ENCODE results near the gene DCDC2.
"Not testable (repeated sequence)": the region's sequence is repeated elsewhere in the genome, so short reads cannot be mapped to it uniquely, and the experiment has no call there.

The DCDC2 gene

GRCh38 chr6:24357336-24358218, at the start of gene DCDC2:
DCDC2 (minus strand) TSS chr6:24358059; CDS start chr6:24357750, 309 bp downstream.
- TF ChIP-seq GATA1 (IDR thresholded peaks at IDR 0.05; ENCODE audit: low read depth, low read length), result no peak
- TF ChIP-seq POLR2A (IDR thresholded peaks at IDR 0.05; ENCODE audit: low read length), result no peak
- DNase-seq, result peak; percentile 9 to 37

GRCh38 chr6:24405262-24405661, 47.4 kb upstream of the DCDC2 start:
- DNase-seq, result no peak
- no peak for TF ChIP-seq GATA1 (IDR thresholded peaks at IDR 0.05; ENCODE audit: low read depth, low read length)
- no peak for TF ChIP-seq POLR2A (IDR thresholded peaks at IDR 0.05; ENCODE audit: low read length)

- TF ChIP-seq GATA1 (IDR thresholded peaks at IDR 0.05; ENCODE audit: low read depth, low read length) (no peak), POLR2A (IDR thresholded peaks at IDR 0.05; ENCODE audit: low read length) (no peak)
- DNase-seq, result no peak
These were observed 45.6 kb upstream of the DCDC2 start for GRCh38 chr6:24403501-24403824.

- TF ChIP-seq POLR2A (IDR thresholded peaks at IDR 0.05; ENCODE audit: low read length), result peak; percentile 74
- no peak for TF ChIP-seq GATA1 (IDR thresholded peaks at IDR 0.05; ENCODE audit: low read depth, low read length)
- peak; percentile 83 to 86 for DNase-seq
These were observed 45.0 kb upstream of the DCDC2 start, which contains the start of gene MRS2 for GRCh38 chr6:24402697-24403500. MRS2 (plus strand) TSS chr6:24402936; CDS start chr6:24403047, 111 bp downstream.

- DNase-seq, result no peak
- TF ChIP-seq POLR2A (IDR thresholded peaks at IDR 0.05; ENCODE audit: low read length) (no peak), GATA1 (IDR thresholded peaks at IDR 0.05; ENCODE audit: low read depth, low read length) (no peak)
These were observed 43.6 kb upstream of the DCDC2 start for GRCh38 chr6:24401458-24401857.

GRCh38 chr6:24400045-24401039, 42.5 kb upstream of the DCDC2 start:
- DNase-seq, result not testable (repeated sequence)

- TF ChIP-seq GATA1 (IDR thresholded peaks at IDR 0.05; ENCODE audit: low read depth, low read length), result no peak
- TF ChIP-seq POLR2A (IDR thresholded peaks at IDR 0.05; ENCODE audit: low read length), result no peak
- DNase-seq, result no peak
These were observed 39.8 kb upstream of the DCDC2 start for GRCh38 chr6:24397631-24398030.

GRCh38 chr6:24396824-24397223, 39.0 kb upstream of the DCDC2 start:
- TF ChIP-seq POLR2A (IDR thresholded peaks at IDR 0.05; ENCODE audit: low read length) (no peak), GATA1 (IDR thresholded peaks at IDR 0.05; ENCODE audit: low read depth, low read length) (no peak)
- no peak for DNase-seq

GRCh38 chr6:24394780-24395437, 37.0 kb upstream of the DCDC2 start:
- no peak for DNase-seq
- TF ChIP-seq POLR2A (IDR thresholded peaks at IDR 0.05; ENCODE audit: low read length) (no peak), GATA1 (IDR thresholded peaks at IDR 0.05; ENCODE audit: low read depth, low read length) (no peak)

GRCh38 chr6:24394061-24394779, 36.4 kb upstream of the DCDC2 start:
- TF ChIP-seq POLR2A (IDR thresholded peaks at IDR 0.05; ENCODE audit: low read length), result no peak
- no peak for TF ChIP-seq GATA1 (IDR thresholded peaks at IDR 0.05; ENCODE audit: low read depth, low read length)
- DNase-seq, result peak in 1 of 2 experiments; percentile 15

- no peak for DNase-seq
- no peak for TF ChIP-seq POLR2A (IDR thresholded peaks at IDR 0.05; ENCODE audit: low read length)
- TF ChIP-seq GATA1 (IDR thresholded peaks at IDR 0.05; ENCODE audit: low read depth, low read length), result no peak
These were observed 34.0 kb upstream of the DCDC2 start for GRCh38 chr6:24391756-24392405.

GRCh38 chr6:24391208-24391607, 33.3 kb upstream of the DCDC2 start:
- DNase-seq, result no peak
- no peak for TF ChIP-seq GATA1 (IDR thresholded peaks at IDR 0.05; ENCODE audit: low read depth, low read length)
- TF ChIP-seq POLR2A (IDR thresholded peaks at IDR 0.05; ENCODE audit: low read length), result no peak
